SU-DHL-6 (cell line): ENCODE results near the gene ATXN2.

ENCODE experiments used
- H2AFZ ChIP-seq: fragments of 200-600 bp; sonication (generic); 2 replicates; pipeline ENCODE4 v1.6.1; 2014; ENCODE audit warnings: low read depth, mild to moderate bottlenecking, moderate library complexity, mixed read lengths, antibody characterized with exemption, low read length; ENCODE audit not compliant: severe bottlenecking
- H3F3A ChIP-seq: fragments of 200-600 bp; shearing (Covaris generic); 2 replicates; pipeline ENCODE4 v1.6.0; 2016; ENCODE audit warnings: antibody characterized with exemption, mild to moderate bottlenecking; ENCODE audit not compliant: insufficient read depth
- H3K27ac ChIP-seq: fragments of 200-600 bp; sonication (generic); 2 replicates; pipeline ENCODE4 v1.5.1; 2016; ENCODE audit warnings: low read depth, mild to moderate bottlenecking, low read length, moderate library complexity, mixed read lengths
- H3K27me3 ChIP-seq: fragments of 200-600 bp; sonication (generic), shearing (Covaris generic); 2 replicates; pipeline ENCODE4 v1.6.0; 2014; ENCODE audit warnings: mild to moderate bottlenecking, low read length
- H3K36me3 ChIP-seq: fragments of 200-600 bp; sonication (generic); 2 replicates; pipeline ENCODE4 v1.6.1; 2014; ENCODE audit warnings: mild to moderate bottlenecking, low read length, mixed read lengths
- H3K4me2 ChIP-seq: fragments of 300-600, 200-600 bp; shearing (Covaris generic), sonication (generic); 2 replicates; pipeline ENCODE4 v1.6.0; 2014; ENCODE audit warnings: low read length, low read depth, mild to moderate bottlenecking; ENCODE audit not compliant: poor library complexity, severe bottlenecking
- H3K4me3 ChIP-seq: fragments of 200-600 bp; sonication (generic); 2 replicates; pipeline ENCODE4 v1.5.1; 2014; ENCODE audit warnings: antibody characterized with exemption, low read length, mild to moderate bottlenecking, mixed read lengths; ENCODE audit not compliant: insufficient read depth, poor library complexity, severe bottlenecking
- H3K79me2 ChIP-seq: fragments of 200-600 bp; sonication (generic); 2 replicates; pipeline ENCODE4 v1.6.1; 2014; ENCODE audit warnings: mild to moderate bottlenecking, low read length, moderate library complexity; ENCODE audit not compliant: insufficient read depth
- H3K9ac ChIP-seq: fragments of 200-600 bp; sonication (generic); 2 replicates; pipeline ENCODE4 v1.7.0; 2014; ENCODE audit warnings: mild to moderate bottlenecking, low read length
- H3K9me2 ChIP-seq: fragments of 200-600 bp; sonication (generic); replicated peaks from 2 replicates; pipeline ENCODE4 v1.6.1; 2014; ENCODE audit warnings: low read length; ENCODE audit not compliant: insufficient read depth
- H3K9me3 ChIP-seq: fragments of 200-600 bp; sonication (generic); 2 replicates; pipeline ENCODE4 v1.6.1; 2014; ENCODE audit warnings: low read length, mixed read lengths; ENCODE audit not compliant: insufficient read depth
- H4K20me1 ChIP-seq: fragments of 200-600 bp; sonication (generic); 2 replicates; pipeline ENCODE4 v1.6.1; 2014; ENCODE audit warnings: low read depth, mild to moderate bottlenecking, antibody characterized with exemption, low read length, moderate library complexity, mixed read lengths
- EZH2phosphoT487 ChIP-seq: fragments of 200-600 bp; sonication (generic), shearing (Covaris generic); conservative IDR thresholded peaks from 2 replicates; pipeline ENCODE4 v1.6.1; 2018; ENCODE audit warnings: mild to moderate bottlenecking, antibody characterized with exemption, low read length, moderate library complexity, mixed read lengths
- TF ChIP-seq, protein P1 (sequence below): fragments of 200-600 bp; sonication (generic); IDR thresholded peaks from one replicate; pipeline ENCODE4 v1.5.1; 2017; ENCODE audit warnings: antibody characterized with exemption, mild to moderate bottlenecking, low read length, moderate library complexity; ENCODE audit not compliant: insufficient read depth, poor library complexity, severe bottlenecking

Gene ATXN2

DNA sequence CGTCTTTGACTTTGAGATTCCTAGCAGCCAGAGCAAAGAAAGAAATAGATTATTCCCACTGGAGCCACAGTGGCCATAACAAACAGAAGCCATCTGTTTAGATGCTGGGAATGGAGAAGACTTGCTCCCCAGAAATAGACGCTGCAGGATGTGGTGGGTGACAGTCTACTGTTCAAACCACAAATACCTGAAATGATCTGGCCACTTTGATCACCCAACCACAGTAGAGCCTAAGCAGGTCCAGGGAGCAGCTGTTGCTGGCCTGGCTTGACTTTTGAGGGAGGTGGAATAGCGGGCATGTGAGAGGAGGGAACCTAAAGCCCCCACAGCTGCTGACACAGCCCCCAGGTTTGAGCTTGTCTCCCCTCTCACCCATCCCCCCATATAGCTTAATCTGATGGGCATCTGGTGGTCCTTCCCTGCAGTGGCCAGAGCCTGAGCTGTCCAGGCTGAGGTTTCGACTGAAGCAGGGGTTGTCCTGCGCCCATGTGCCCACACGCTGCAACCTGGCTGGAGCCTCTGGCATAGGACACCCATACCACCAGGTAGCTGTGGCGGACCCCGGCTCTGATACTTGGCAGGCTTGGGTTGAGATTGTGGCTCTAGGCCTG, 154.7 kb downstream of the ATXN2 start:
- H3K27ac ChIP-seq: peak overlapping the region; percentile 68
- H3K27me3 ChIP-seq: no peaks in the 10 kb centered on the region
- no peak overlapping the region for H3K4me3 ChIP-seq
- no peaks in the 10 kb centered on the region for H3K9me3 ChIP-seq
- peaks cover 24% of the 10 kb centered on the region; the same call in 1 of the 2 replicates for H3K79me2 ChIP-seq
- no peaks in the 10 kb centered on the region for H3K36me3 ChIP-seq
- no peaks in the 10 kb centered on the region for H3K9me2 ChIP-seq
- no peak overlapping the region for H2AFZ ChIP-seq
- H4K20me1 ChIP-seq: no peaks in the 10 kb centered on the region; the same call in 1 of the 2 replicates
- H3K9ac ChIP-seq: peak overlapping the region; percentile 3; the same call in 1 of the 2 replicates
- H3F3A ChIP-seq: peaks cover 21% of the 10 kb centered on the region
- TF ChIP-seq, protein P1, sequence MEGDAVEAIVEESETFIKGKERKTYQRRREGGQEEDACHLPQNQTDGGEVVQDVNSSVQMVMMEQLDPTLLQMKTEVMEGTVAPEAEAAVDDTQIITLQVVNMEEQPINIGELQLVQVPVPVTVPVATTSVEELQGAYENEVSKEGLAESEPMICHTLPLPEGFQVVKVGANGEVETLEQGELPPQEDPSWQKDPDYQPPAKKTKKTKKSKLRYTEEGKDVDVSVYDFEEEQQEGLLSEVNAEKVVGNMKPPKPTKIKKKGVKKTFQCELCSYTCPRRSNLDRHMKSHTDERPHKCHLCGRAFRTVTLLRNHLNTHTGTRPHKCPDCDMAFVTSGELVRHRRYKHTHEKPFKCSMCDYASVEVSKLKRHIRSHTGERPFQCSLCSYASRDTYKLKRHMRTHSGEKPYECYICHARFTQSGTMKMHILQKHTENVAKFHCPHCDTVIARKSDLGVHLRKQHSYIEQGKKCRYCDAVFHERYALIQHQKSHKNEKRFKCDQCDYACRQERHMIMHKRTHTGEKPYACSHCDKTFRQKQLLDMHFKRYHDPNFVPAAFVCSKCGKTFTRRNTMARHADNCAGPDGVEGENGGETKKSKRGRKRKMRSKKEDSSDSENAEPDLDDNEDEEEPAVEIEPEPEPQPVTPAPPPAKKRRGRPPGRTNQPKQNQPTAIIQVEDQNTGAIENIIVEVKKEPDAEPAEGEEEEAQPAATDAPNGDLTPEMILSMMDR: no peak
- no peak for TF ChIP-seq EZH2phosphoT487
- peak overlapping the region; percentile 10 for H3K4me2 ChIP-seq

DNA sequence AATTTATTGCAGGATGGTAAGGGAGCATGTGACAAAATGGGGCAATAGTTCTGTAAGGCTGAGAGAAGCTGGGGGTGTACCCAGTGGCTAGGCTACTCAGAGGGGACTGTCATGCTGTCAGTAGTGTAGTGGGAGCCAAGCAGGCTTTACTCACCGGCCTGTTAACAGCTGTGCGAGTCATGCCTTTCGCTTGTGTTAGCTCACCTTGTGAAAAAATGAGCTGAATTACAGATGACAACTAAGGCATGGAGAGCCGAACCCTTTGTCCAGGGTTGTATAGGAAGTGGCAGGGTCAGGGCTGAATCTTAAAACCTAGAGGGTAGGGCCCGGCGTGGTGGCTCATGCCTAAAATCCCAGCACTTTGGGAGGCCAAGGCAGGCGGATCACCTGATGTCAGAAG, 155.5 kb downstream of the ATXN2 start:
- Histone ChIP-seq H3K79me2 (peaks cover 25% of the 10 kb centered on the region; the same call in 1 of the 2 replicates), H3K4me2 (no peak overlapping the region), H3K36me3 (no peaks in the 10 kb centered on the region), H3K27ac (peak overlapping the region; percentile 68), H3K27me3 (no peaks in the 10 kb centered on the region), H3K9ac (no peak overlapping the region), H3K4me3 (no peak overlapping the region), H3K9me2 (no peaks in the 10 kb centered on the region), H3K9me3 (no peaks in the 10 kb centered on the region), H2AFZ (no peak overlapping the region), H4K20me1 (no peaks in the 10 kb centered on the region; the same call in 1 of the 2 replicates), H3F3A (peaks cover 16% of the 10 kb centered on the region; the same call in 1 of the 2 replicates)
- TF ChIP-seq EZH2phosphoT487: no peak
- TF ChIP-seq, protein P1: no peak

DNA sequence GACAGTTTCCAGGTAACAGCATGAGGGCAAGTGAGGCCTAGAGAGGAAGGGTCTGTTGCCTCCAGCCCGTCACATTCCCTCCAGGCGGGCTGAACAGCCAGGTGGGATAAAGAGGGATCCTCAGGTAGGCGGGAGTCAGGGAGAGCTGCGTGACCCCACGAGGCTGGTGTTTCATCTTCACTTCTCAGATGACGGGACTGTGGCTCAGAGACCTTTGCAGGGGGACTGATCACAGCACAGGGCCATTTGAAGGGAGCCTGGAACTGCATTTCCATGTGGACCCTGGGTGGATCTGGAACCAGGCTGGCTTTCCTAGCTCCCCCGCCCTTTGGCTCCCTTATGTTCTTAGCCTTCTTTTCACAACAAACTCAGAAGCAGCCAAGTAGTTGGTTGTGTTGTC, 156.0 kb downstream of the ATXN2 start:
- Histone ChIP-seq H3K27ac (peak overlapping the region; percentile 68; the same call in 1 of the 2 replicates), H3F3A (peaks cover 13% of the 10 kb centered on the region; the same call in 1 of the 2 replicates)

More for the DNA sequence above, 156.0 kb downstream of the ATXN2 start:
- H3K4me3 ChIP-seq: no peak overlapping the region
- no peak overlapping the region for H3K9ac ChIP-seq
- no peaks in the 10 kb centered on the region for H3K9me3 ChIP-seq
- H4K20me1 ChIP-seq: no peaks in the 10 kb centered on the region; the same call in 1 of the 2 replicates
- no peak overlapping the region for H2AFZ ChIP-seq
- no peaks in the 10 kb centered on the region for H3K27me3 ChIP-seq
- peaks cover 30% of the 10 kb centered on the region; the same call in 1 of the 2 replicates for H3K79me2 ChIP-seq
- H3K36me3 ChIP-seq: no peaks in the 10 kb centered on the region
- TF ChIP-seq, protein P1: no peak
- no peak for TF ChIP-seq EZH2phosphoT487
- no peak overlapping the region for H3K4me2 ChIP-seq
- no peaks in the 10 kb centered on the region for H3K9me2 ChIP-seq
